Measurements from ENCODE around the gene GRPEL1. TPM values are rescaled to one million over a fixed set of nuclear protein-coding genes. Genes with fewer than 3 reads are reported as not detected.
"Not testable (repeated sequence)": the region's sequence is repeated elsewhere in the genome, so short reads cannot be mapped to it uniquely, and the experiment has no call there.

GRPEL1 gene
- total RNA-seq, 1 donor from 2014 or later, result 19.7 TPM

DNA sequence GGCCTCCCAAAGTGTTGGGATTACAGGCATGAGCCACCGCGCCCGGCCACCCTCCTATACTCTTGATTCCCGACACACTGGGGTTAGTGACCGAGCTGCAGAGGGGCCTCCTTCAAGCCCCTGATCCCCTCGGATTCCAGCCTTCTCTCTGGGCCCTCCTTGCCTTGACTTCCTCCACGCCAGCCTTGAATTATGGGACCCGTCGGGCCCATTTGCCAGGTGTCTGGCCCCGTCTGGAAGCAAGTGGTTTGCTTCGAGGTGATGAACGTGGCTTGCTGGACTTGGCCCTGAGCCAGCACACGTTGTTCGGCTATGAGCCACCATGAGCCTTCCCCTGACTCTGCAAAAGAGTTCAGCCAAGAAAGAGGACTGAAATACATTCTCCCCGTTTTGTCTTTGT is 37.4 kb upstream of the GRPEL1 start:
- H3K27me3 Mint-ChIP-seq (ENCODE audit: unreplicated experiment), result peaks cover 6% of the 10 kb centered on the region
- no peak overlapping the region for H3K27ac Mint-ChIP-seq (ENCODE audit: unreplicated experiment)
- no peak overlapping the region for H3K4me3 Mint-ChIP-seq (ENCODE audit: unreplicated experiment)

GRCh38 chr4:7104366-7105031 is 36.6 kb upstream of the GRPEL1 start:
- no peak for TF ChIP-seq CTCF (IDR thresholded peaks at IDR 0.05)
- H3K4me3 Mint-ChIP-seq (ENCODE audit: unreplicated experiment), result no peak overlapping the region
- H3K4me1 Mint-ChIP-seq (ENCODE audit: unreplicated experiment), result peaks cover 21% of the 10 kb centered on the region
- no peak for DNase-seq (ENCODE audit: extremely low spot score, unreplicated experiment)
- H3K36me3 Mint-ChIP-seq (ENCODE audit: unreplicated experiment), result no peaks in the 10 kb centered on the region
- peaks cover 2% of the 10 kb centered on the region for H3K27me3 Mint-ChIP-seq (ENCODE audit: unreplicated experiment)
- no peak overlapping the region for H3K27ac Mint-ChIP-seq (ENCODE audit: unreplicated experiment)
- H3K9me3 Mint-ChIP-seq (ENCODE audit: unreplicated experiment), result no peaks in the 10 kb centered on the region

More for the DNA sequence above, 37.4 kb upstream of the GRPEL1 start:
- TF ChIP-seq CTCF (IDR thresholded peaks at IDR 0.05), result no peak
- DNase-seq (ENCODE audit: extremely low spot score, unreplicated experiment), result no peak
- Mint-ChIP-seq H3K9me3 (ENCODE audit: unreplicated experiment) (peaks cover 3% of the 10 kb centered on the region), H3K4me1 (ENCODE audit: unreplicated experiment) (peaks cover 21% of the 10 kb centered on the region), H3K36me3 (ENCODE audit: unreplicated experiment) (no peaks in the 10 kb centered on the region)

DNA sequence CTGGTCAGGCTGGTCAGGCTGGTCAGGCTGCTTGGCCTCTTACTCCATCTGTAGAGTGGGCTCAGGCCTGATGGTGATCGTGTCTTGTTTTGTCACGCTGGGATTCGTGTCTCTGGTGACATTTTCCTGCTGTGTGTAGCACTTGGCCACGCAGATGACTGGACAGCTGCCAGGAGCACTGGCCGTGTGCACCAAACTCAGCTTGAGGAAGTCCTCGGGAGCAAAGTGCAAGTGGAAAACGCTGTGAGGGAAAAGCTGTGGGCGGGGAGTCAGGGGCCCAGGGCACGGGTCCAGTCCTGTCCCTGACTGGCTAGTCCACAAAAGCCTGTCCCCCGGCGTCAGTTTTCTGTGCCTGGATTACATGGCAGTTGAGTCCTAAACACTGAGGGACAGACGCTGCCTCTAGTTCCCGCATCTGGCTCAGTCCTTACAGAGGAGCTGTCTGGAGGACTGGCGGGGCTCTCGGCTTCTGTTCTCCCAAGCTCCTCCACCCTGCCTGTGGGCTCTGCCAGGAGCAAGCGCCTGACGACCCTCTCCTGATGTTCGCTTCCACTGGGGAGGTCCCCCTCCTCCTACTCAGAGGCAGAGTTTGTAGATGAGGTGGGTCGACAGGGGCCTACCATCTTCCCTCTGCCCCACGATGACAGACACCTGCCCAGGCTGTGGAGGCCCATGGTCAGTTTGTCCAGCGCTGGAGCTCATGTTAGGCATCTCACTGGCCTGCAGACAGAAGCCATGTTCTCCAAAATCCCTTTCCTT is 35.9 kb upstream of the GRPEL1 start:
- DNase-seq (ENCODE audit: extremely low spot score, unreplicated experiment), result no peak
- peaks cover 21% of the 10 kb centered on the region for H3K4me1 Mint-ChIP-seq (ENCODE audit: unreplicated experiment)
- peaks cover 2% of the 10 kb centered on the region for H3K27me3 Mint-ChIP-seq (ENCODE audit: unreplicated experiment)
- H3K4me3 Mint-ChIP-seq (ENCODE audit: unreplicated experiment), result peak overlapping the region; percentile 78
- H3K27ac Mint-ChIP-seq (ENCODE audit: unreplicated experiment), result peak overlapping the region; percentile 76
- TF ChIP-seq CTCF (IDR thresholded peaks at IDR 0.05), result no peak
- no peaks in the 10 kb centered on the region for H3K36me3 Mint-ChIP-seq (ENCODE audit: unreplicated experiment)
- no peaks in the 10 kb centered on the region for H3K9me3 Mint-ChIP-seq (ENCODE audit: unreplicated experiment)

DNA sequence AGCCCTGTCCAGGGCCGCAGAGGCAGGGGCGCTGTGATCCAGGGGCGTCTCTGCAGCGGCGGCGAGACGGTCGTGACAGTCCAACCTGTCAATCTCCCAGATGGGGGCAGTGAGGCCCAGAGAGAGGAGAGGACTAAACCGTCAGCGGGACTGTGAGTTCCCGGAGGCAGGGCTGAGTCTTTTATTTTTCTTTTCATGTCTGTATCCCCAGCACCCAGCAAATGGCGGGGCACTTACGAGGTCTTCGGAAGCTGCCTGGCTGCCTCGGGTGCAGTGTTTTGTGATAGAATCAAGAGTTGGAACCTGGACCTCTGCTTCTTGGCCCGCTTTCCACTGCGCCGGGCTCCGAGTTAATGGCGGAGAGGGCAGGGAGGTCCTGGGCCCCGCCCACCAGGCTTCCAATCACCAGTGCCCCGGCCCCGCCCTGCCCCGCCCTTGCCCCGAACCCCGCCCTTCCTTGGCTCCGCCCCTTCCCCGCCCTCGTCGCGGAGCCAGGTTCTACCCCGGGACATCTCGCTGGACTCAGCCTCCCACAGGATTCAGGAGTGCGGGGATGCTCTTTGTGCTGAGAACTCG is 35.3 kb upstream of the GRPEL1 start:
- Mint-ChIP-seq H3K27me3 (ENCODE audit: unreplicated experiment) (peaks cover 7% of the 10 kb centered on the region), H3K27ac (ENCODE audit: unreplicated experiment) (peak overlapping the region; percentile 76), H3K9me3 (ENCODE audit: unreplicated experiment) (no peaks in the 10 kb centered on the region), H3K4me1 (ENCODE audit: unreplicated experiment) (peaks cover 21% of the 10 kb centered on the region), H3K4me3 (ENCODE audit: unreplicated experiment) (peak overlapping the region; percentile 78), H3K36me3 (ENCODE audit: unreplicated experiment) (no peaks in the 10 kb centered on the region)
- DNase-seq (ENCODE audit: extremely low spot score, unreplicated experiment), result no peak
- TF ChIP-seq CTCF (IDR thresholded peaks at IDR 0.05), result no peak

DNA sequence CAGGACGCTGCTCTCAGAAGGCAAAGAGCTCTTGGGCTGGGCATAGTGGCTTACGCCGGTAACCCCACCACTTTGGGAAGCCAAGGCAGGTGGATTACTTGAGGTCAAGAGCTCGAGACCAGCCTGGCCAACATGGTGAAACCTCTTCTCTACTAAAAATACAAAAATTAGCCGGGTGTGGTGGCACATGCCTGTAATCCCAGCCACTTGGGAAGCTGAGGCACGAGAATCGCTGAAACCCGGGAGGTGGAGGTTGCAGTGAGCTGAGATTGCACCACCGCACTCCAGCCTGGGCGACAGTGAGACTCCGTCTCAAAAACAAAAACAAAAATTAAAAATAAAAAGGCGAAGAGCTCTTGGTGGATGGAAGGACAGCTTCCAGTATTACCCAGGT is 34.6 kb upstream of the GRPEL1 start:
- not testable (repeated sequence) for DNase-seq (ENCODE audit: extremely low spot score, unreplicated experiment); H3K27ac Mint-ChIP-seq (ENCODE audit: unreplicated experiment); H3K36me3 Mint-ChIP-seq (ENCODE audit: unreplicated experiment); H3K9me3 Mint-ChIP-seq (ENCODE audit: unreplicated experiment)
- peak overlapping the region; percentile 78 for H3K4me3 Mint-ChIP-seq (ENCODE audit: unreplicated experiment)
- peaks cover 21% of the 10 kb centered on the region for H3K4me1 Mint-ChIP-seq (ENCODE audit: unreplicated experiment)
- peaks cover 13% of the 10 kb centered on the region for H3K27me3 Mint-ChIP-seq (ENCODE audit: unreplicated experiment)
